HFF-Myc (cell line): ENCODE results near the gene CABLES1.
"Not testable (repeated sequence)": the region's sequence is repeated elsewhere in the genome, so short reads cannot be mapped to it uniquely, and the experiment has no call there.

Experiments
- DNase-seq: peaks from one replicate; pipeline ENCODE4 v3.0.0-alpha.2; 2011; ENCODE audit warnings: low read depth; ENCODE audit errors: extremely low read depth
- H3K4me3 ChIP-seq: replicated peaks from 2 replicates; pipeline ENCODE4 v1.5.1; 2011; ENCODE audit warnings: low read depth, mild to moderate bottlenecking, control low read depth, low read length
- TF ChIP-seq, protein P1 (sequence below): IDR thresholded peaks from 2 replicates; pipeline ENCODE4 v1.5.1; 2012; ENCODE audit warnings: mild to moderate bottlenecking, low read depth, low read length, control low read depth; ENCODE audit errors: missing control alignments

Gene CABLES1

DNA sequence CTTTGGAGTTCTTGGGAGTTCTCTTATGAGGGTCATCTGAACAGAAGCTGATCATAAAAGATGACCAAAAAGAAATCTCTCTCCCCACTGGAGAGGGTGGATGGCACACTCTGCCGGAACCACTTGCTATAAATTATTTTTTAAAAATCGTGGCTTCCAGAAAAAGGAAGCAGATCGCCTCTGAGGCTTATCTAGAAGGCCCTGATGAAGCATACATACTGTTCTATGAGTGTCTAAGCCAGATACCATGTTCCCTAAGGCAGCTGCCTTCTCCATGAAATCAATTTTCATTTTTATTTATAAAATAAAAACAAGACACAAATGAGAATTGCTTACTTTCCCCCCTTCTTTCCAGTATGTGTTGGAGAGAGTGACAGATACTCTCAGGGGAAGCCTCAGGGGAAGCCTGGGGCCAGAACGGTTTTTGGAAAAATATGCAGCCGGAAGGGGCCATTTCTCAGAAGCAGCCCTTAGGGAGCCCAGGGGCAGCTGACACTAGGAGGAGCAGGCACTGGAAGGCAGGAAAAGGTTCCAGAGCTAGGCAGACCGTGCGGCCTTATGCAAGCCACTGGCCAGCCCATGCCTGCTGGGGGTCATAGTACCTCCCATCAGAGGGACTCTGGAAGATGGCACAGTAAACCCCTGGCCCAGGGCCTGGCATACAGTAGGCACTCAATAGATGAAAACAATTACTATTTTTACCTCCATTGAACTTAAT, 130.6 kb downstream of the CABLES1 start:
- TF ChIP-seq, protein P1, sequence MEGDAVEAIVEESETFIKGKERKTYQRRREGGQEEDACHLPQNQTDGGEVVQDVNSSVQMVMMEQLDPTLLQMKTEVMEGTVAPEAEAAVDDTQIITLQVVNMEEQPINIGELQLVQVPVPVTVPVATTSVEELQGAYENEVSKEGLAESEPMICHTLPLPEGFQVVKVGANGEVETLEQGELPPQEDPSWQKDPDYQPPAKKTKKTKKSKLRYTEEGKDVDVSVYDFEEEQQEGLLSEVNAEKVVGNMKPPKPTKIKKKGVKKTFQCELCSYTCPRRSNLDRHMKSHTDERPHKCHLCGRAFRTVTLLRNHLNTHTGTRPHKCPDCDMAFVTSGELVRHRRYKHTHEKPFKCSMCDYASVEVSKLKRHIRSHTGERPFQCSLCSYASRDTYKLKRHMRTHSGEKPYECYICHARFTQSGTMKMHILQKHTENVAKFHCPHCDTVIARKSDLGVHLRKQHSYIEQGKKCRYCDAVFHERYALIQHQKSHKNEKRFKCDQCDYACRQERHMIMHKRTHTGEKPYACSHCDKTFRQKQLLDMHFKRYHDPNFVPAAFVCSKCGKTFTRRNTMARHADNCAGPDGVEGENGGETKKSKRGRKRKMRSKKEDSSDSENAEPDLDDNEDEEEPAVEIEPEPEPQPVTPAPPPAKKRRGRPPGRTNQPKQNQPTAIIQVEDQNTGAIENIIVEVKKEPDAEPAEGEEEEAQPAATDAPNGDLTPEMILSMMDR = no peak
- H3K4me3 ChIP-seq = no peak overlapping the region
- DNase-seq = no peak

GRCh38 chr18:23266717-23267446, 131.6 kb downstream of the CABLES1 start:
- no peak for DNase-seq
- TF ChIP-seq, protein P1 = no peak
- no peak overlapping the region for H3K4me3 ChIP-seq

DNA sequence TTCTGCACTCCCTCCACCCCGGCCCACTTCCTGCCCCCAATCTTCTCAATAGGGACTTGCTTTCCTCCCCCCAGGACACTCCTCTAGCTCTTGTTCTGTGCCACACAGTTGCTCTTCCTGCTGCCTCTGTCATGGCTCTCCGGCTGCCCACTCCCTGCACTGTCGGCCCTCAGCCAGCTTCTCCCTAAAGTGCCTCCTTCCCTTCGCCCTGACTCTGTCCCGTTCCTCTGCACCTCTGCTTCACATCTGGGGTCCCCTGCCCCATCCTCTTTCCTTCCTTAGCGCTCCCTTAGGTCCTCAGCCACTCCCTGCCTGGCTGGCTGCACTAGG, 132.1 kb downstream of the CABLES1 start:
- no peak for DNase-seq
- H3K4me3 ChIP-seq = no peak overlapping the region
- TF ChIP-seq, protein P1 = no peak

GRCh38 chr18:23268641-23269040, 133.4 kb downstream of the CABLES1 start:
- TF ChIP-seq, protein P1 = no peak
- no peak overlapping the region for H3K4me3 ChIP-seq
- DNase-seq = no peak

DNA sequence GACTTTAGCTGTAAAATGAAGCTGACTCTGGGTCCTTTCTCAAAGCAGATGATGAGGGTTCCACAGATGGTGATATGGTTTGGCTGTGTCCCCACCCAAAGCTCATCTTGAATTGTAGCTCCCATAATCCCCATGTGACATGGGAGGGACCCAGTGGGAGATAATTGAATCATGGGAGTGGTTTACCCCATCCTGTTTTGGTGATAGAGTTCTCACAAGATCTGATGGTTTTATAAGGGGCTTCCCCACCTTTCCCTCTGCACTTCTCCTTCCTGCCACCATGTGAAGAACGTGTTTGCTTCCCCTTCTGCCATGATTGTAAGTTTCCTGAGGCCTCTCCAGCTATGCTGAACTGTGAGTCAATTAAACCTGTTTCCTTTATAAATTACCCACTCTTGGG, 133.8 kb downstream of the CABLES1 start:
- DNase-seq = not testable (repeated sequence)

DNA sequence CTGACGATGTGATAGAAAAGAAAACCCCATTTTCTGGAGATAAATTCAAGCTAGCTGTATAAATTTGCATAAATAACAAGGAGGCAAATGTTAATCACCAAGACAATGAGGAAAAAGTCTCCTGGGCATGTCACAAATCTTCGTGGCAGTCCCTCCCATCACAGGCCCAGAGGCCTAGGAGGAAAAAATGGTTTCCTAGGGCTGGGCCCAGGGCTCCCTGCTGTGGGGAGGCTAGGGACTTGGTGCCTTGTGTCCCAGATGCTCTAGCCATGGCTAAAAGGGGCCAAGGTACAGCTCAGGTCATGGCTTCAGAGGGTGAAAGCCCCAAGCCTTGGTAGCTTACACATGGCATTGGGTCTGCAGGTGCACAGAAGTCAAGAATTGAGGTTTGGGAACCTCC, 134.6 kb downstream of the CABLES1 start:
- H3K4me3 ChIP-seq = no peak overlapping the region
- TF ChIP-seq, protein P1 = no peak
- no peak for DNase-seq

More for the DNA sequence above, 133.8 kb downstream of the CABLES1 start:
- not testable (repeated sequence) for H3K4me3 ChIP-seq

- no peak for DNase-seq
- no peak overlapping the region for H3K4me3 ChIP-seq
- TF ChIP-seq, protein P1 = no peak
These were observed 135.8 kb downstream of the CABLES1 start for GRCh38 chr18:23270986-23271680.
